Neuronal stem cell (in vitro differentiated cells): ENCODE data around the gene ACOT4.

Experiments used
- DNase-seq: peaks from one replicate; pipeline ENCODE4 v3.0.0-alpha.2; 2013; ENCODE audit warnings: low spot score
- H2AFZ ChIP-seq: one replicate; pipeline ENCODE4 v1.6.1; 2013; ENCODE audit warnings: mild to moderate bottlenecking, low read length, inconsistent platforms
- H2AK5ac ChIP-seq: 2 replicates; pipeline ENCODE4 v1.6.1; 2013; ENCODE audit warnings: low read depth, mild to moderate bottlenecking, inconsistent platforms, low read length, moderate library complexity, mixed read lengths
- H2BK120ac ChIP-seq: 2 replicates; pipeline ENCODE4 v1.6.1; 2013; ENCODE audit warnings: low read depth, mild to moderate bottlenecking, inconsistent platforms, low read length, moderate library complexity, mixed read lengths
- H2BK12ac ChIP-seq: one replicate; pipeline ENCODE4 v1.6.1; 2013; ENCODE audit warnings: low read length, inconsistent platforms
- H2BK15ac ChIP-seq: 2 replicates; pipeline ENCODE4 v1.6.1; 2013; ENCODE audit warnings: mild to moderate bottlenecking, low read length, inconsistent platforms, mixed read lengths
- H2BK5ac ChIP-seq: one replicate; pipeline ENCODE4 v1.6.1; 2013; ENCODE audit warnings: inconsistent platforms, mild to moderate bottlenecking, low read length, moderate library complexity
- H3K14ac ChIP-seq: one replicate; pipeline ENCODE4 v1.6.1; 2013; ENCODE audit warnings: low read length, inconsistent platforms
- H3K18ac ChIP-seq: 2 replicates; pipeline ENCODE4 v1.6.1; 2013; ENCODE audit warnings: low read length, inconsistent platforms
- H3K23ac ChIP-seq: 2 replicates; pipeline ENCODE4 v1.6.1; 2013; ENCODE audit warnings: low read depth, mild to moderate bottlenecking, mixed read lengths, low read length, inconsistent platforms; ENCODE audit not compliant: poor library complexity
- H3K27ac ChIP-seq: replicated peaks from 3 replicates; pipeline ENCODE4 v1.5.1; 2013; ENCODE audit warnings: low read length, inconsistent platforms
- H3K27me3 ChIP-seq, 3 experiments: 2 replicates each; pipeline ENCODE4 v1.6.1; 2013; ENCODE audit warnings: low read length in 3 of 3, mild to moderate bottlenecking in 2 of 3, inconsistent platforms in 1 of 3, low read depth in 1 of 3, mixed read lengths in 1 of 3, moderate library complexity in 1 of 3; ENCODE audit not compliant: control insufficient read depth in 3 of 3, insufficient read depth in 3 of 3
- H3K36me3 ChIP-seq, 2 donors: replicated peaks in 1 of 2; 2 replicates each; pipeline ENCODE4 v1.6.1; 2013; ENCODE audit warnings: low read length in 2 of 2; ENCODE audit not compliant: control insufficient read depth in 2 of 2, insufficient read depth in 2 of 2
- H3K4ac ChIP-seq: 2 replicates; pipeline ENCODE4 v1.6.1; 2013; ENCODE audit warnings: inconsistent platforms, mild to moderate bottlenecking, low read length, moderate library complexity
- H3K4me1 ChIP-seq, 2 donors: 1 replicate in 1 of 2; 2 replicates in 1 of 2; pipeline ENCODE4 v1.6.1; 2013; ENCODE audit warnings: low read length in 2 of 2, low read depth in 1 of 2; ENCODE audit not compliant: control insufficient read depth in 2 of 2, insufficient read depth in 1 of 2
- H3K4me2 ChIP-seq: one replicate; pipeline ENCODE4 v1.6.1; 2013; ENCODE audit warnings: mild to moderate bottlenecking, low read length, inconsistent platforms; ENCODE audit not compliant: insufficient read depth, poor library complexity, severe bottlenecking
- H3K4me3 ChIP-seq, 2 donors: 2 replicates each; pipeline ENCODE4 v1.5.1; 2013; ENCODE audit warnings: low read length in 2 of 2, mild to moderate bottlenecking in 2 of 2, inconsistent platforms in 1 of 2, moderate library complexity in 1 of 2
- H3K79me1 ChIP-seq: one replicate; pipeline ENCODE4 v1.6.1; 2013; ENCODE audit warnings: low read depth, mild to moderate bottlenecking, inconsistent platforms, low read length, moderate library complexity
- H3K9ac ChIP-seq: one replicate; pipeline ENCODE4 v1.6.1; 2013; ENCODE audit warnings: mild to moderate bottlenecking, low read depth, low read length, inconsistent platforms; ENCODE audit not compliant: poor library complexity
- H3K9me3 ChIP-seq, 2 donors: replicated peaks in 1 of 2; 2 replicates each; pipeline versions ENCODE3 to v1.6.1; 2013; ENCODE audit warnings: low read length in 2 of 2, mild to moderate bottlenecking in 2 of 2, inconsistent platforms in 1 of 2, low read depth in 1 of 2, mixed read lengths in 1 of 2, moderate library complexity in 1 of 2; ENCODE audit not compliant: control insufficient read depth in 2 of 2, insufficient read depth in 1 of 2
- H4K8ac ChIP-seq: one replicate; pipeline ENCODE4 v1.6.1; 2013; ENCODE audit warnings: low read depth, mild to moderate bottlenecking, inconsistent platforms, low read length, moderate library complexity
- H4K91ac ChIP-seq: one replicate; pipeline ENCODE4 v1.6.1; 2013; ENCODE audit warnings: low read length, low read depth, mild to moderate bottlenecking, inconsistent platforms; ENCODE audit not compliant: poor library complexity
- WGBS, 2 donors: extraction: QIAGEN DNeasy Blood & Tissue Kit; methylation state at CpG; one replicate each; pipeline ENCODE4 v1.1.7; 2013; ENCODE audit warnings: missing lambda C conversion rate in 2 of 2, mixed read lengths in 1 of 2; ENCODE audit not compliant: insufficient read length in 2 of 2, insufficient replicate concordance in 1 of 2; ENCODE audit errors: extremely low coverage in 2 of 2; 5-methylcytosine and 5-hydroxymethylcytosine counted together

The ACOT4 gene

DNA sequence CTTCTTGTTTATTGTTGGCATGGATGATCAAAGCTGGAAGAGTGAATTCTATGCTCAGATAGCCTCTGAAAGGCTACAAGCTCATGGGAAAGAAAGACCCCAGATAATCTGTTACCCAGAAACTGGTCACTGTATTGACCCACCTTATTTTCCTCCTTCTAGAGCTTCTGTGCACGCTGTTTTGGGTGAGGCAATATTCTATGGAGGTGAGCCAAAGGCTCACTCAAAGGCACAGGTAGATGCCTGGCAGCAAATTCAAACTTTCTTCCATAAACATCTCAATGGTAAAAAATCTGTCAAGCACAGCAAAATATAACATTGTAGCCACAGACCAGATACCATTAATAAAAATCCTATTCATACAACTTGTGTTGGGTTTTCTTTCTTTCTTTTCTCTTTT is 27.9 kb downstream of the ACOT4 start:
- no peak overlapping the region for H2AFZ ChIP-seq
- no peak overlapping the region for H2BK12ac ChIP-seq
- no CpG with 5 or more reads among the region's 1 CpG for WGBS, 2 donors
- H3K9ac ChIP-seq, result no peak overlapping the region
- no peak overlapping the region for H2BK15ac ChIP-seq
- H3K36me3 ChIP-seq, result no peaks in the 10 kb centered on the region
- H3K4me3 ChIP-seq, result no peak overlapping the region
- H2AK5ac ChIP-seq, result no peak overlapping the region
- no peak for DNase-seq
- H4K91ac ChIP-seq, result no peak overlapping the region
- no peak overlapping the region for H3K14ac ChIP-seq
- H3K4ac ChIP-seq, result no peak overlapping the region
- H3K18ac ChIP-seq, result no peak overlapping the region
- H3K4me2 ChIP-seq, result no peak overlapping the region
- peaks cover 0 to 3% of the 10 kb centered on the region in 2 donors for H3K9me3 ChIP-seq
- no peak overlapping the region for H4K8ac ChIP-seq
- H3K4me1 ChIP-seq, result peaks cover 0 to 4% of the 10 kb centered on the region in 2 donors
- H3K27ac ChIP-seq, result no peak overlapping the region
- peaks cover 0 to 14% (median 0%) of the 10 kb centered on the region in 3 experiments for H3K27me3 ChIP-seq
- no peak overlapping the region for H2BK5ac ChIP-seq
- H3K79me1 ChIP-seq, result no peaks in the 10 kb centered on the region
- H2BK120ac ChIP-seq, result no peak overlapping the region
- no peak overlapping the region for H3K23ac ChIP-seq

DNA sequence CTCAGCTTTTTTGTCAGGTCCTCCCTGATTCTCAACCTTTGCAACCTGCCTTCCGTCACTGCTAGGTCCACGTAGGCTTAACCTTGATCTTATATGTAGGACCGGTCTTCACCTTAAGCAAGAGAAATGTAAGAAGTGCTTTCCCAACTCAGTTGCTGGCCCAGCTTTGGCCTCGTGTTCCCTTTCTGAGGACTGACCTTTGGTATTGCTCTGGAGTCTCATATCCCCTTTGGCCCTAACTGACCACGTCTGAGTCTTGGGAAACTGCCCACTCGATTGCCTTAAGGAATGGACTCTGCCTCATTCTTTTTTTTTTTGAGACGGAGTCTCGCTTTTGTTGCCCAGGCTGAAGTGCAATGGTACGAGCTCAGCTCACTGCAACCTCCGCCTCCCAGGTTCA is 28.6 kb downstream of the ACOT4 start:
- Histone ChIP-seq H3K9me3 (peaks cover 0 to 3% of the 10 kb centered on the region in 2 donors), H3K4me1 (peaks cover 0 to 4% of the 10 kb centered on the region in 2 donors), H3K4me2 (no peak overlapping the region), H3K18ac (no peak overlapping the region), H3K9ac (no peak overlapping the region), H3K4me3 (no peak overlapping the region), H3K79me1 (no peaks in the 10 kb centered on the region), H3K14ac (no peak overlapping the region), H2BK120ac (no peak overlapping the region), H3K23ac (no peak overlapping the region), H3K36me3 (no peaks in the 10 kb centered on the region), H2BK12ac (no peak overlapping the region), H3K27ac (no peak overlapping the region), H2AK5ac (no peak overlapping the region), H2BK15ac (no peak overlapping the region), H4K91ac (no peak overlapping the region), H2AFZ (no peak overlapping the region), H3K4ac (no peak overlapping the region), H2BK5ac (no peak overlapping the region), H3K27me3 (peaks cover 0 to 14% (median 0%) of the 10 kb centered on the region in 3 experiments), H4K8ac (no peak overlapping the region)
- no CpG with 5 or more reads among the region's 10 CpGs for WGBS, 2 donors
- DNase-seq, result no peak

DNA sequence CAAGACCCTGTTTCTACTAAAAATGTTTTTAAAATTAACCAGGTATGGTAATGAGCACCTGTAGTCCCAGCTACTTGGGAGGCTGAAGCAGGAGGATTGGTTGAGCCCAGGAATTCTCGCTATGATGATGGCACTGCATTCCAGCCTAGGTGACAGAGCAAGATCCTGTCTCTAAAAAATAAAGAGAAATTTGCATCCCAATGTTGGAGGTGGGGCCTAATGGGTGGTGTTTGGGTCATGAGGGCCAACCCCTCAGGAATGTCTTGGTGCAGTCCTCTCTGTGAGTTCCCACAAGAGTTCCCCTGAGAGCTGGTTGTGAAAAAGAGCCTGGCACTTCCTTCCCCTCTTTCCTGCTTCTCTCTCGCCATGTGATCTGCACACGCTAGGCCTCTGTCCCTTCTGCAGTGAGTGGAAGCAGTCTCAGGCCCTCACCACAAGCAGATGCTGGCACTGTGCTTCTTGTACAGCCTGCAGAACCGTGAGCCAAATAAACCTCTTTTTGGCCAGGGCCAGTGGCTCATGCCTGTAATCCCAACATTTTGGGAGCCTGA is 31.9 kb downstream of the ACOT4 start:
- peaks cover 0 to 7% (median 0%) of the 10 kb centered on the region in 3 experiments for H3K27me3 ChIP-seq
- DNase-seq, result no peak

DNA sequence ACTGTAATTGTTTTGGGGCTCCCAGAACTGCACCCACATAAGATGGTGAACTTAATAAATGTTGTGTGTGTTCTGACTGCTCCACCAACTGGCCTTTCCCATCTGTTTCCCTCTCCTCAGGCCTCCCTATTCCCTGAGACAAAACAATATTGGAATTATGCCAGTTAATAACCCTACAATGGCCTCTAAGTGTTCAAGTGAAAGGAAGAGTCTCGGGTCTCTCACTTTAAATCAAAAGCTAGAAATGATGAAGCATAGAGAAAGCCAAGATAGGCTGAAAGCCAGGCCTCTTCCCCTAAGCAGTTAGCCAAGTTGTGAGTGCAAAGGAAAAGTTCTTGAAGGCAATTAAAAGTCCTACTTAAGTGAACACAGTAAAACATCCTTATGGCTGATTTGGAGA is 34.0 kb downstream of the ACOT4 start:
- Histone ChIP-seq H2AFZ (no peak overlapping the region), H3K4me3 (no peak overlapping the region), H3K18ac (no peak overlapping the region), H3K36me3 (no peaks in the 10 kb centered on the region), H3K14ac (no peak overlapping the region), H3K4ac (no peak overlapping the region), H3K9ac (no peak overlapping the region), H3K23ac (no peak overlapping the region), H3K27me3 (no peaks in the 10 kb centered on the region), H3K4me2 (no peak overlapping the region), H2BK120ac (no peak overlapping the region), H2BK5ac (no peak overlapping the region), H3K9me3 (peaks cover 0 to 3% of the 10 kb centered on the region in 2 donors), H3K4me1 (no peaks in the 10 kb centered on the region), H4K8ac (no peak overlapping the region), H2AK5ac (no peak overlapping the region), H2BK12ac (no peak overlapping the region), H3K27ac (no peak overlapping the region), H3K79me1 (no peaks in the 10 kb centered on the region), H2BK15ac (no peak overlapping the region), H4K91ac (no peak overlapping the region)
- DNase-seq, result no peak
- no CpG with 5 or more reads among the region's 1 CpG for WGBS, 2 donors

More for the DNA sequence above, 31.9 kb downstream of the ACOT4 start:
- Histone ChIP-seq H2AFZ (no peak overlapping the region), H3K4me2 (no peak overlapping the region), H3K36me3 (no peaks in the 10 kb centered on the region), H4K91ac (no peak overlapping the region), H2BK120ac (no peak overlapping the region), H3K4ac (no peak overlapping the region), H2BK12ac (no peak overlapping the region), H3K14ac (no peak overlapping the region), H3K9ac (no peak overlapping the region), H2AK5ac (no peak overlapping the region), H3K79me1 (no peaks in the 10 kb centered on the region), H3K23ac (no peak overlapping the region), H3K27ac (no peak overlapping the region), H3K4me1 (no peaks in the 10 kb centered on the region), H2BK5ac (no peak overlapping the region), H3K4me3 (peak overlapping the region in 1 of 2 donors; percentile 69), H2BK15ac (no peak overlapping the region), H4K8ac (no peak overlapping the region), H3K9me3 (peaks cover 0 to 3% of the 10 kb centered on the region in 2 donors), H3K18ac (no peak overlapping the region)
- no CpG with 5 or more reads among the region's 4 CpGs for WGBS, 2 donors
